GM21423 (cell line): ENCODE data around the gene EID2B.

Experiments used
- ATAC-seq: cut with Tn5 transposase; IDR thresholded peaks from one replicate; pipeline ENCODE4 v1.9.1; 2021; ENCODE audit warnings: mild to moderate bottlenecking, moderate library complexity; ENCODE audit not compliant: unreplicated experiment

EID2B gene

DNA sequence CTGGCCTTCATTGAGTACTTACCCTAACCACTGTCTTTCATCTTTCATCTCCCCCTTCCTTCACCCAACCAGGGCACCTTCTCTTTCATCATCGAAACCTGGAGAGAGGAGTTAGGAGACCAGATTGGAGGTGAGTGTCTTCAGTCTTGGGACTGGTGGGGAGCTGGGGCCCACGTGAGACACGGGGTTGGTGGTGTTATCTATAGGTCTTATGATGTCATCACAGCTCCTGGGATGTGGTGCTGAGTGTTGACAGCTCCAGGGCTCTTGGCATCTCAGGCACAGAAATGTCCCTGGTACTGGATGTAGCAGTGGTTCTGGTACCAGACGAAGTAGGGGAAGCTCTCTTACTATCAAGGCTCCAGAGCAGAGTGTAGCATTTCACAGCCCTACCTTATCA lies 32.1 kb downstream of the EID2B start:
- ATAC-seq: no peak

DNA sequence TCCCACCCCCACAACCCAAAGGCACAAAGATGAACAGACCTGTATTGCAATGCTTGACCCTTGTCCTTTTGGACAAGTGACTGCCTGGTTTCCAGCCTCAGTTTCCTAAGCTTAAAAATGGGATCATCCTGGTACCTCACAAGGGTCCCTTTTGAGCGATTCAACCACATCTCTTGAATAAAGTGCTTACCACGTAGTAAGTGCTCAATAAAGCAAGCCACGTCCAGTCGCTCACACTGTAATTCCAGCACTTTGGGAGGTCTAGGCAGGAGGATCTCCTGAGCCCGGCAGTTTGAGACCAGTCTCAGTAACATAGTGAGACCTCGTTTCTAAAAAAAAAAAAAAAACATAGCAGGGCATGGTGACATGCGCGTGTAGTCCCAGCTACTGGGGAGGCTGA lies 32.7 kb downstream of the EID2B start:
- ATAC-seq: no peak

DNA sequence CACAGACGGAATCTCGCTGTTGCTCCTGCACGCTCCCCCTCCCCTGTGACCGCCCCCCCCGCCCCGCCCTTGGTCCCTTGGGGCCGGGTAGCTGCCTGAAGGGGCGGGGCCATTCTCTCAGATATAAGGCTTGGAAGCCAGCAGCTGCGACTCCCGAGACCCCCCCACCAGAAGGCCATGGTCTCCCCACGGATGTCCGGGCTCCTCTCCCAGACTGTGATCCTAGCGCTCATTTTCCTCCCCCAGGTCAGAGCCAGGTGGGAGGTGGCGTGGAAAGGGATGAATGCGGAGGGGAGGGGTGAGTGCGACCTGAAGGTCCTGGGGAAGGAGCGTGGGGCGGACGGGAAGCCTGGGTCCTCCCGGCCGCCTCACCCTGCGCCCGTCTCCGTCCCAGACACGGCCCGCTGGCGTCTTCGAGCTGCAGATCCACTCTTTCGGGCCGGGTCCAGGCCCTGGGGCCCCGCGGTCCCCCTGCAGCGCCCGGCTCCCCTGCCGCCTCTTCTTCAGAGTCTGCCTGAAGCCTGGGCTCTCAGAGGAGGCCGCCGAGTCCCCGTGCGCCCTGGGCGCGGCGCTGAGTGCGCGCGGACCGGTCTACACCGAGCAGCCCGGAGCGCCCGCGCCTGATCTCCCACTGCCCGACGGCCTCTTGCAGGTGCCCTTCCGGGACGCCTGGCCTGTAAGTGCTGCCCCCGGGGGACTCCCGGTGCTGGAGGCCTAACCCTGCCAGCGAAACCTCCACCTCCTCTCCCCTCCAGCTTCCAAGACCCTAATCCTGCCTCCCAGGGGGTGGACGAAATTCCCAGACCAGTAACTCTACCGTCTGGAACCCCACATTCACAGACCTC lies 33.6 kb downstream of the EID2B start, which contains the start of gene DLL3:
Gene DLL3, plus strand, starts transcription at position 150 of the 845 bp plus-strand sequence. Its CDS starts 28 bp downstream, at position 178.
- no peak for ATAC-seq

DNA sequence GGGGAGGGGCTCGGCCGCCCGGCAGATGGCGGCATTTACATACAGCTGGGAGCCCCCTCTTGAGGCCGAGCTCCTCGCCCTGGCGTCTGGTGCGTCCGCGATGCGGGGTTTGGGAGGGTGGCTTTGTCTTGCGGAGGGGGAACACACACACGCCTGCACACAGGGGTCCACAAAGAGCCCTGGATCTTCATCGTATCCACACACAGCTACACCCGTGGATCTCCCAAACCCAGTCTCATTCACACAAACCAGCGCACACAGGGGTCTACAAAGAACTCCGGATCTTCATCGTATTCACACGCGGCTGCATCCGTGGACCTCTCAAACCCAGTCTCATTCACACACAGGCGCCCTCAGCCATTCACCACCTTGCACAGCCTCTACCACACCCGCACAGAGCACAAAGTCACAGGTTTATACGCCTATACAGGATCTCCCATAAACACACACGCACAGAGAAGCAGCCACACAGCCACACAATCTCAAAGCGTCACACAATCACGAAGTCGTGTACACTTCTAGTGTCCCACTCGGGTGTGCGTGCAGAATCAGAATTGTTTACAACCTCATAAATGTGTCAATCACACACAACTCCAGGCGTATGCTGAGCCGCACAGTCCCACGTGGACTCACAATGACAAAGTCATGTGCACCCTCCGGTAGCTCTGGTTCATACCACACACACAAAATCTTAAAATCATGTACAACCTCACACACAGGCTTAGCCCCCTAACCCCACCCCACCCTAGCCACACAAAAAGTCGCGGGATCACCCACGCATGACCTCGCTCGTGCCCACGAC lies 34.5 kb downstream of the EID2B start:
- no peak for ATAC-seq

DNA sequence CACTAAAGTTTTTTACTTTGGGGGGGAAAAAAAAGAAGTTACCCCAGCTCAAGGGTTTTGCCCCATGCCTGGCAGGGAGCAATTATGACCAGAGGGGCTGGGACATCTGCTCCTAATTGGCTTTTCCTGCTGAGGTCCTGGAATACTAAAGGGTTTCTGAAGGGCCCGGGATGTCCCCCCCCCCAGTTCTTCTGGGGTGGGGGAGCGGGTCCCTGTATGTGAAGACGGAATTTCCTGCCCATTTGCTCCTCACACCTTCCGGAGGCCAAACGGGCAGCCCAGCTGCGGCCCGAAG lies 35.0 kb downstream of the EID2B start:
- no peak for ATAC-seq

DNA sequence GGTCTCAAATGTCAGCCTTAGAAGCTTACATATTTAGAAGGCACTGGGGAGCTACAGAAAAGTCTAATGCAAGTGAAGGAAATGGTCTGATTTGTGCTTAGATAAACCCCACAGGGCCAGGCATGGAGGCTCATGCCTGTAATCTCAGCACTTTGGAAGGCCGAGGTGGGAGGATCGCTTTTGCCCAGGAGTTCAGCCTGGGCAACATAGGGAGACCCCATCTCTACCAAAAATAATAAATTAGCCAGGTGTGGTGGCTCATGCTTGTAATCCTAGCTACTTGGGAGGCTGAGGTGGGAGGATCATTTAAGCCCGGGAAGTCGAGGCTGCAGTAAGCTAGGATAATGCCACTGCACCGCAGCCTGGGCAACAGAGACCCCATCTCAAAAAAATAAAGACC lies 36.6 kb downstream of the EID2B start:
- no peak for ATAC-seq

DNA sequence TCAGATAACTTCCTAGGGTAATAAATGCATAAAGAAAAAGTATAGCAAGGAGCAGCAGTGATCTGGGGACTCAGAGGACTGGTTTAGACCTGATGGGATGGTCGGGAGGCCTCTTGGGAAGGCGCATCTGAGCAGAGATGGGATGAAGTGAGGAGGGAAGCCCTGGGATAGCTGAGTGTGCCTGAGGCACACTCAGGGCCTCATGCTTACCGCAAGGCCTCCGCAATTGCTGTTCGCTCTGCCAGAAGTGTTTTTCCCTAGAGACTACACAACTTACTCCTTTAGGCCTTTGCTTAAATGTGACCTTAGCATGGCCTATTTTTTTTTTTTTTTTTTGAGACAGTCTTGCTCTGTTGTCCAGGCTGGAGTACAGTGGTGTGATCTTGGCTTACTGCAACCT lies 38.0 kb downstream of the EID2B start:
- no peak for ATAC-seq

DNA sequence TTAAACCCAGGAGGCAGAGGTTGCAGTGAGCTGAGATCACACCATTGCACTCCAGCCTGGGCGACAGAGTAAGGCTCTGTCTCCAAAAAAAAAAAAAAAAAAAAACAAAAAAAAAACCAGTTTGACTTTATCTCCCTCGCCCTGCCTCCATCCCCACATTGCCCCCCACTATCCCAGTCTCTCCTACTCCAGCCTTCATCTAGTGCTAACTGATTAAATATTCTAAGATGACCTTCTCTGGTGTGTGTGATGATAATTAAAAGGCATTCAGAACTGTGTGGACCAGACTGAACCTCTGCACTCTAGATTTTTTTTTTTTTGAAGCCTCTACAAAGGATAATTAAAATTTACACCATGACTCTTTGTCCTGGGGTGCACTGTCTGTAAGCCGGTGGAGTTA lies 39.9 kb downstream of the EID2B start:
- ATAC-seq: no peak

DNA sequence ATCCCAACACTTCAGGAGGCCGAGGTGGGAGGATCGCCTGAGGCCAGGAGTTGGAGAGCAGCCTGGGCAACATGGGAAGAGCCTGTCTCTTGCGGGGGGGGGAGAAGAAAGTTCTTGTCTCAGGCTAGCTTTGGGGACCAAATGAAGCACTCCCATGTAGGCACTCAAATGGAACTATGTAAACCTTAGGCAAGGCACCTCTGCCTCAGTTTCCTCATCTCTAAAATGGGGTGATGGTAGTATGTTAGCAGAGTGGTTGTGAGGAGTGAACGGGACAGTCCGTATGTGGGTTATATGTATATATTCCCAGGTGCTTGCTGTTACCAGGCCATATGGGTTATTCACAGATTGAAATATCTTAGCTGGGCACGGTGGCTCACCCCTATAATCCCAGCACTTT lies 40.4 kb downstream of the EID2B start:
- ATAC-seq: no peak

DNA sequence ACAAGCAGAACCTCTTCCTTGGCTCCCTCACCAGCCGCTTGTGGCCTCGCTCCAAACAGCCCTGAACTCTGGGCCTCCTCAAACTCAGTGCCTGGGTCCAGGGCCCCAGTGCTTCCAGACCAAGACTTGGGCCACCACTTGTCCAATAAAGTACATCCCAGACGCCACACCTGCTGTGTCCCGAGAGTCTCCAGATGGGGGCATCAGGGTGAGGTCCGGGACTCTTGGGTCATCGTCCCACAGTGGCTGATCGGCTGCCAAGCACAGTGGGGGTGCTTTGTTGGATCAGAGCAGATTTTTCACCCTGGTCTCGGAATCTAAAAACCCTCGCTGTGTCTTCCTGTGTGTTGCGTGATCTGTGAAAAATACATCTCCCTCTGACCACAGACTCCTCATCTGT lies 42.9 kb downstream of the EID2B start:
- ATAC-seq: no peak

DNA sequence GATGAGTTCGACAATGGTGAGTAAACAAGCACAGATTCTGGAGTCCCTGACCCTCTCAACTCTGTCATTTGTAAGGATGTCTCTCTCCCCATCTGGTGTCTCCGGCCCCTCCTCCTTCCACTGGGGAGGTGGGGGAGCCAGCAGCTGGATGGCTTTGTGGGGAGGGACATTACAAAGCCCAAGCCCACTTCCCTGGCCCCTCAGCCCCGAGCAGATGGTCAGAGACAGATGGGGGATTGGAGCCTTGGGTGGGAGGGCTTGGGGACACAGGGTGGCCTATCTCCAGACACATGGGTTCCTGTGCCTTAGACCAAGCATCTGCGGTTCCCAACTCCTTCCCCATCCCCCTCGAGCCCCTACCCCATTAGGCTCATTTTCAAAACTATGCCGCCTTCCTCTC lies 49.5 kb downstream of the EID2B start:
- ATAC-seq: no peak

DNA sequence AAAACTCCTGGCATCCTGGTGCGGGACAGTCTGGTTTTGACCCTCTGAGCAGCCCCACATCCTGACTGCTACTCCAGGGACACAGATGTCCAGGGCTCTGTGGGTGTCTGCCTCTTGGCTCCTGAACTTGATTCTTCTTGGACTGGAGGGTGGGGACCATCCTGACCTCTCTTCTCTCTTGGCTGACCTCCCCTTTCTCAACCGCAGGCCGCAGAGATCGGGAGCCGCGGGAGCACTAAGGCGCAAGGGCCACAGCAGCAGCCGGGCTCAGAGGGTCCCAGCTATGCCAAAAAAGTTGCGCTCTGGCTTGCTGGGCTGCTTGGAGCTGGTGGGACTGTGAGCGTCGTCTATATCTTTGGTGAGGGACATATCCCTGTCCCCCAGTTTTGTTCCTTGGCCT lies 51.0 kb downstream of the EID2B start:
- ATAC-seq: no peak

DNA sequence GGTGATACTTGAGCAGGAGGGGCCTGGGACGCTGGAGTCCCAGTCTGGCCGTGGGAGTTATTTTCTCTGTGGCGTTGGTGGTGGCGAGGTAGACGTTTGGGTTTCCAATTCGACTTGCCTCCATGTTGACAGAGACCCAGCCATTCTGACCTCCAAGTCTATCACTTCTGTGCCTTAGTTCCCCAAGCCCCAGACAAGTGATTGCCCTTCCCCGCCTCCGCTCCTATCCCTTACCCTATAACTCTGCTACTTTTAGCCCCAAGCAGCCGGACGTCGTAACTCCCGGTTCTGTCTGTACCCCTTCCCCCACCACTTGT lies 51.5 kb downstream of the EID2B start:
- no peak for ATAC-seq
